Stimulated activated naive CD8-positive, alpha-beta T cell treated with anti-CD3 and anti-CD28 coated beads, Interleukin-15, Interleukin-2, amounts not matched to agents 100 ng/mL and 50 ng/mL, for 24 hours (primary cell): ENCODE results near the gene HERC2.
"Not testable (repeated sequence)": the region's sequence is repeated elsewhere in the genome, so short reads cannot be mapped to it uniquely, and the experiment has no call there.

Experiments used
- H3K27ac Mint-ChIP-seq: one replicate; pipeline ENCODE4 v1.8.0; 2021; ENCODE audit warnings: mild to moderate bottlenecking, mixed read lengths
- H3K27me3 Mint-ChIP-seq: one replicate; pipeline ENCODE4 v1.8.0; 2021; ENCODE audit warnings: mixed read lengths
- H3K36me3 Mint-ChIP-seq: one replicate; pipeline ENCODE4 v1.8.0; 2021; ENCODE audit warnings: low read depth, mixed read lengths
- H3K4me1 Mint-ChIP-seq: one replicate; pipeline ENCODE4 v1.8.0; 2021; ENCODE audit warnings: low read depth, mixed read lengths
- H3K4me3 Mint-ChIP-seq: one replicate; pipeline ENCODE4 v1.8.0; 2021; ENCODE audit warnings: mild to moderate bottlenecking, mixed read lengths
- H3K9me3 Mint-ChIP-seq: one replicate; pipeline ENCODE4 v1.8.0; 2021; ENCODE audit warnings: mixed read lengths

The HERC2 gene

GRCh38 chr15:28264166-28264565, 57.8 kb downstream of the HERC2 start:
- peaks cover 5% of the 10 kb centered on the region for H3K4me1 Mint-ChIP-seq
- no peak overlapping the region for H3K4me3 Mint-ChIP-seq
- H3K9me3 Mint-ChIP-seq, result no peaks in the 10 kb centered on the region
- H3K36me3 Mint-ChIP-seq, result peaks cover 54% of the 10 kb centered on the region
- no peak overlapping the region for H3K27ac Mint-ChIP-seq
- H3K27me3 Mint-ChIP-seq, result no peaks in the 10 kb centered on the region

DNA sequence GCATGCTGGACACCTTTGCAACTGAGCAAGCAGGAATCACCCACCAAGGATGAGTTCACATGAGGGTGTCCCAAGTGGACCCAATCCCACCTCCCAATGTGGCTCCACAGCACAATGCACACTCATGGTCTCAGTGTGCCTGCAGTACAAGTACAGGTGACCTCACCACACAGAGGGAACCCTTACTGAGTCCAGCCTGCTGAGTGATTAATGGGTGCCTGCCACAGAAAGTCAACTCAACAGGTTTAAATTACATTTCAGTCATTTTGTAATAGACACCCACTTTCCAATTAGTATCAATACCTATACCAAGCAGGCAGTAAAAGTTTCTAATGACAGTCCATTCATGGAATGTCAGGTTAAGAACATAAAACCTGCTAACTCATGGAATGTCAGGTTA, 59.5 kb downstream of the HERC2 start:
- H3K4me1 Mint-ChIP-seq, result peaks cover 5% of the 10 kb centered on the region
- no peaks in the 10 kb centered on the region for H3K27me3 Mint-ChIP-seq
- no peaks in the 10 kb centered on the region for H3K9me3 Mint-ChIP-seq
- H3K4me3 Mint-ChIP-seq, result no peak overlapping the region
- no peak overlapping the region for H3K27ac Mint-ChIP-seq
- H3K36me3 Mint-ChIP-seq, result peaks cover 46% of the 10 kb centered on the region

- H3K27me3 Mint-ChIP-seq, result no peaks in the 10 kb centered on the region
- H3K27ac Mint-ChIP-seq, result no peak overlapping the region
- no peaks in the 10 kb centered on the region for H3K9me3 Mint-ChIP-seq
- peaks cover 5% of the 10 kb centered on the region for H3K4me1 Mint-ChIP-seq
- H3K36me3 Mint-ChIP-seq, result peaks cover 39% of the 10 kb centered on the region
- H3K4me3 Mint-ChIP-seq, result no peak overlapping the region
These were observed 61.3 kb downstream of the HERC2 start for GRCh38 chr15:28260722-28261121.

DNA sequence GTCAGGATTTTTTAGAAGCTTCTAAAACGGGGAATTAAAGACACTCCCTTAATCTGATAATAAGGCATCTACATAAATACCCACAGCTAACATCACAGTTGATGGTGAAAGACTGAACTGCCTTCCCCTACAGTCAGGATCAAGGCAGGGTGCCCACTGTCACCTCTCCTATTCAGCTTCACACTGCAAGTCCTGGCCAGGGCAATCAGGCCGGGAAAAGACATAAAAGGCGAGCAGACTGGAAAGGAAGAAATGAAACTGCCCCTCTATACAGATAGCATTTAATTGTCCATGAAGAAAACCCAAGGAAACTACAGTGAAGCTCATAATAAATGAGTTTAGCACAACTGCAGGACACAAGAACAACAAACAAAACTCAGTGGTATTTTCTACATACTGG, 61.7 kb downstream of the HERC2 start:
- Mint-ChIP-seq H3K27ac (no peak overlapping the region), H3K36me3 (peaks cover 42% of the 10 kb centered on the region), H3K9me3 (no peaks in the 10 kb centered on the region), H3K27me3 (no peaks in the 10 kb centered on the region), H3K4me3 (no peak overlapping the region), H3K4me1 (peaks cover 5% of the 10 kb centered on the region)

DNA sequence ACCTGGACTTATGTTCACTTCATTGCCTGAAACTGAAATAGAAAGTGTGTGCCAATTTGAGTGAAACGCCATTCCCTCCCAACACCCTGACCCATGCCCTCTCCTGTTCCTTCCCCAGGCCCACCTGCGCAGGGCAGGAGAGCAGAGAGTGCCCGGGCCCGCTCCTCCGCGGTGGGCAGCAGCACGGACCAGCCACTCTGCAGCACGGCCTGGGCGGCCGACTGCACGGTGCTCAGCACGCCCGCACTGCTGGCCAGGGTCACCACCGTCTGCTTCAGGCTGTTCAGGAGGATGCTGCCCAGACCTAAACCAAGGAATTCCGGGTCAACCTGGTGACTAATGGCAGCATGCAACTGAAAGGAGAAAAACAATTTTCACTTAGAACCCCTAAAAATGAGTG, 66.0 kb downstream of the HERC2 start:
- Mint-ChIP-seq H3K9me3 (no peaks in the 10 kb centered on the region), H3K27ac (no peak overlapping the region), H3K27me3 (no peaks in the 10 kb centered on the region), H3K4me1 (no peaks in the 10 kb centered on the region), H3K36me3 (peaks cover 49% of the 10 kb centered on the region), H3K4me3 (no peak overlapping the region)

DNA sequence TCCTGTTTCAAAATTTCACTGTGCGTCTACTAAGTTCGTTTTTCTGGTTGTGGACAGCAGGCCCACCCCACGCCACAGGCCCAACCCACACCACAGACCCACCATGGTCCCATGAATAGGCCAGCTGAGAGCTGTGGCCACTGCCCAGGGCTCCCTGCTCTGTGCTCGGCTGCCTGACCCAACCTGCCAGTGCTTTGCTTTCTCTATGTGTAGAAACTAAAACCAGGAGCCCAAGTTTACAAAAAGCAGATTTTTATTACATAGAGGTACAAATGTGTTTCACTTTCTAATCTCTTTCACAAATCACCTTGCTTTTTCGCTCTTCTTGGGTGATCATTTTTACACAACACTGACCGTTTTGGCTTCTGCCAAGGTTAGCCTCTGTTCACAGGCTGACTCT, 69.1 kb downstream of the HERC2 start:
- H3K4me1 Mint-ChIP-seq, result no peaks in the 10 kb centered on the region
- no peaks in the 10 kb centered on the region for H3K27me3 Mint-ChIP-seq
- peaks cover 64% of the 10 kb centered on the region for H3K36me3 Mint-ChIP-seq
- peaks cover 4% of the 10 kb centered on the region for H3K9me3 Mint-ChIP-seq
- H3K4me3 Mint-ChIP-seq, result no peak overlapping the region
- H3K27ac Mint-ChIP-seq, result no peak overlapping the region

GRCh38 chr15:28246605-28247004, 75.4 kb downstream of the HERC2 start:
- Mint-ChIP-seq H3K36me3 (peaks cover 72% of the 10 kb centered on the region), H3K4me3 (no peak overlapping the region), H3K9me3 (peaks cover 16% of the 10 kb centered on the region), H3K27ac (no peak overlapping the region), H3K27me3 (no peaks in the 10 kb centered on the region), H3K4me1 (no peaks in the 10 kb centered on the region)

DNA sequence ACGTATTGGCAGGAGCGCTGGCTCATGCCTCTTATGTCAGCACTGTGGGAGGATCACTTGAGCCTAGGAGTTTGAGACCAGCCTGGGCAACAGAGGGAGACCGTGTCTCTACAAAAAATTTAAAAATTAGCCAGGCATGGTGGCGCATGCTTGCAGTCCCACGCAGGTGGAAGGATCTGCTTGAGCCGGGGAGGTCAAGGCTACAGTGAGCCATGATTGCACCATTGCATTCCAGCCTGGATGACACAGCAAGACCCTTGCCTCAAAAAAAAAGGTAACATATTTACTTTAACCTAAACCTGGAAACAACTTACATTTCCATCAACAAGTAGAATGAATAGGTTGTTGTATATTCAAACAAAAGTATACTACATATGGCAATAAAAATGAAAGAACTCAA, 78.1 kb downstream of the HERC2 start:
- Mint-ChIP-seq H3K27me3 (no peaks in the 10 kb centered on the region), H3K9me3 (peaks cover 11% of the 10 kb centered on the region), H3K36me3 (peaks cover 71% of the 10 kb centered on the region), H3K4me3 (no peak overlapping the region), H3K4me1 (no peaks in the 10 kb centered on the region), H3K27ac (no peak overlapping the region)

GRCh38 chr15:28243399-28243798, 78.6 kb downstream of the HERC2 start:
- no peaks in the 10 kb centered on the region for H3K4me1 Mint-ChIP-seq

GRCh38 chr15:28238296-28238695, 83.7 kb downstream of the HERC2 start:
- H3K27me3 Mint-ChIP-seq, H3K4me1 Mint-ChIP-seq, H3K9me3 Mint-ChIP-seq, H3K27ac Mint-ChIP-seq, H3K4me3 Mint-ChIP-seq: not testable (repeated sequence)
- peaks cover 47% of the 10 kb centered on the region for H3K36me3 Mint-ChIP-seq

More at GRCh38 chr15:28243399-28243798, 78.6 kb downstream of the HERC2 start:
- H3K27me3 Mint-ChIP-seq, result no peaks in the 10 kb centered on the region
- no peak overlapping the region for H3K27ac Mint-ChIP-seq
- H3K9me3 Mint-ChIP-seq, result peaks cover 11% of the 10 kb centered on the region
- no peak overlapping the region for H3K4me3 Mint-ChIP-seq
- peaks cover 66% of the 10 kb centered on the region for H3K36me3 Mint-ChIP-seq

- not testable (repeated sequence) for H3K4me3 Mint-ChIP-seq, H3K27ac Mint-ChIP-seq, H3K4me1 Mint-ChIP-seq, H3K9me3 Mint-ChIP-seq, H3K27me3 Mint-ChIP-seq
- peaks cover 41% of the 10 kb centered on the region for H3K36me3 Mint-ChIP-seq
These were observed 90.2 kb downstream of the HERC2 start for GRCh38 chr15:28231743-28232142.

GRCh38 chr15:28231336-28231735, 90.6 kb downstream of the HERC2 start:
- not testable (repeated sequence) for H3K4me1 Mint-ChIP-seq, H3K27me3 Mint-ChIP-seq, H3K27ac Mint-ChIP-seq, H3K4me3 Mint-ChIP-seq, H3K9me3 Mint-ChIP-seq
- peaks cover 46% of the 10 kb centered on the region for H3K36me3 Mint-ChIP-seq

- H3K27me3 Mint-ChIP-seq, H3K27ac Mint-ChIP-seq, H3K4me1 Mint-ChIP-seq, H3K9me3 Mint-ChIP-seq, H3K4me3 Mint-ChIP-seq: not testable (repeated sequence)
- H3K36me3 Mint-ChIP-seq, result peaks cover 59% of the 10 kb centered on the region
These were observed 92.9 kb downstream of the HERC2 start for GRCh38 chr15:28228990-28229640.

DNA sequence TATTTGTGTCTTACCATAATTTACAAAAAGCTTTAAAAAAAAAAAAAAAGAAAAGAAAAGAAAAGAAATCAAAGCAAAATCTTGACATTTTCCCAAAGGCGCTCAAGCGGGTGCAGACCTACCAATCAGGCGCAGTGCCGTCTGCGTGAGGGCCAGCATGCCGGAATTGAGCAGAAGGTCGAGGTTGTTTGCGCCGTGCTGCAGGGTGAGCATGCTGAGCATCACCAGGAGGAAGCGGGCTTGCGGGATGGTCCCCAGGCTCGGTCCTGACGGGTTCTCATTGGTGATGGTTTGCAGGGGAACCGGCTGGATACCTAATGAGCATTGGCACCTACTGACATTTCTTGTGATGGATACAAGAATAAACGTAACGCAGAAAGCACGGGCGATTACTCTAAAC, 93.9 kb downstream of the HERC2 start:
- Mint-ChIP-seq H3K9me3 (no peaks in the 10 kb centered on the region), H3K27me3 (no peaks in the 10 kb centered on the region), H3K27ac (no peak overlapping the region), H3K4me3 (no peak overlapping the region), H3K36me3 (peaks cover 55% of the 10 kb centered on the region), H3K4me1 (no peaks in the 10 kb centered on the region)

DNA sequence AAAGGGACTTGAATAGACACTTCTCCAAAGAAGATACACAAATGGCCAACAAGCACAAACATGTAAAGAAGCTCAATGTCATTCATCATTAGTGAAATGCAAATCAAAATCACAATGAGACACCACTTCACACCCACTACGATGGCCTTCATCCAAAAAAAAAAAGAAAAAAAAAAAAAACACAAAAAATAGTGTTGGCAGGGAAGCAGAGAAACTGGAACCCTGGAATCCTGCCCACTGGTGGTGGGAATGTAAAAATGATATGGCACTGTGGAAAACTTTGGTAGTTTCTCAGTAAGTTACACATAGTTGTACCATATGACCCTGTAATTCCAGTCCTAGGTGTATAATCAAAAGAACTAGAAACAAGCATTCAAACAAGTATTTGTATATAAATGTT, 94.7 kb downstream of the HERC2 start:
- not testable (repeated sequence) for H3K27me3 Mint-ChIP-seq, H3K9me3 Mint-ChIP-seq, H3K4me1 Mint-ChIP-seq, H3K27ac Mint-ChIP-seq, H3K4me3 Mint-ChIP-seq
- peaks cover 49% of the 10 kb centered on the region for H3K36me3 Mint-ChIP-seq

- H3K36me3 Mint-ChIP-seq, result peaks cover 58% of the 10 kb centered on the region
- H3K4me3 Mint-ChIP-seq, result not testable (repeated sequence)
These were observed 99.4 kb downstream of the HERC2 start for GRCh38 chr15:28222612-28223011.

More at GRCh38 chr15:28222612-28223011, 99.4 kb downstream of the HERC2 start:
- not testable (repeated sequence) for H3K27ac Mint-ChIP-seq, H3K27me3 Mint-ChIP-seq, H3K9me3 Mint-ChIP-seq, H3K4me1 Mint-ChIP-seq
